GM19324 (cell line): ENCODE results near the gene ADD1.

ENCODE experiments used
- ATAC-seq: cut with Tn5 transposase; IDR thresholded peaks from one replicate; pipeline ENCODE4 v1.9.1; 2021; ENCODE audit warnings: mild to moderate bottlenecking, moderate library complexity; ENCODE audit not compliant: unreplicated experiment, low FRiP score

ADD1 gene

DNA sequence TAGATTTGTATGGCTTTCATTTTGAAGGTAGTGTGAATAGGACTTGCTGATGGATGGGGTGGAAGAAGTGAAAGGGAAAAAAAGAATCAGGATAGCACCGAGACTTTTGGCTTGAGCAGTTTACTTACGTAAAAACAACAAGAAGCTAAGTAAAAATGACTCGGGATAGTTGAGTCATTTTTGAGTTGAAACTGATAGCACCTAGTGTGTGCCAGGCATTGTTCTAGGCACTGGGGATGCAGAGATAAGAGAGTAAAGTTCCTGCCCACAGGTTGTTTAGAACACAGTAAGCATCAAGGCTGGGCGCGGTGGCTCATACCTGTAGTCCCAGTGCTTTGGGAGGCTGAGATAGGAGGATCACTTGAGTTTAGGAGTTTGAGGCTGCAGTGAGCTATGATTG, 34.7 kb downstream of the ADD1 start:
- no peak for ATAC-seq

DNA sequence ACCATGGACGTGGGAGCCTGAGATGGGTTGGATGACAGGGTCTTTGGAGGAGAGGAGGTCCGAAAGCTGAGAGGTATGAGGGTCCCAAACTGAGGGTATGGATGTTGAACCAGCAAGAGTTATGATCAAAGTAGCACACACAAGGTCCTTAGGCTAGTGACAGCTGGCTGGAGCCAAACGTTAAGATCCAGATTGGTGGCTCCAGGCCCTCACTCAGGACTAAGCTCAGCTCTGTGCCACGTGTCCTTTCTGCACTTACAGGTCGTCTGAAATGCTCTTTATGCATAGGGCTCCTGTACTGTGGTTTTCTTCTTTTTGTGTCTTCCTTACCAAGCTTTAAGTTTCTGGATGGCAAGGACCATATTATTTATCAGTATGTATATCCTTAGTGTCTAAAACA, 35.4 kb downstream of the ADD1 start:
- no peak for ATAC-seq

DNA sequence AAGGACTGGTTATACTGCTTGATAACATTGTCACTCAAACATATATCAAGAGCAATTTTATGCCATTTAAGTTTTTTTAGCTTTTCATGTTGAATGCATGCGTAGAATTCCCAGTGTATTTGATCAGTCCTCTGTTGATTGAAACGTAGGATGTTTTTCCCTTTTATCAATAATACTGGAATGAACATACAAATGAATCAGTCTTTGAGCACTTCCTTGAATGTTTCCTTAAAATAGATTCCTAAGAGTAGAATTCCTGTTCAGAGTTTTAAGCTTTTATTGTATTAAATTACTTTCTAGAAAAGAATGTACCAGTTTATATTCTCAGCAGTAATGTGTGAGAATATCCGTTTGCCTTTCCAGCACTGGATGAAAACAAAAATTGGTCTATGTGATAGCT, 37.8 kb downstream of the ADD1 start:
- ATAC-seq: no peak

DNA sequence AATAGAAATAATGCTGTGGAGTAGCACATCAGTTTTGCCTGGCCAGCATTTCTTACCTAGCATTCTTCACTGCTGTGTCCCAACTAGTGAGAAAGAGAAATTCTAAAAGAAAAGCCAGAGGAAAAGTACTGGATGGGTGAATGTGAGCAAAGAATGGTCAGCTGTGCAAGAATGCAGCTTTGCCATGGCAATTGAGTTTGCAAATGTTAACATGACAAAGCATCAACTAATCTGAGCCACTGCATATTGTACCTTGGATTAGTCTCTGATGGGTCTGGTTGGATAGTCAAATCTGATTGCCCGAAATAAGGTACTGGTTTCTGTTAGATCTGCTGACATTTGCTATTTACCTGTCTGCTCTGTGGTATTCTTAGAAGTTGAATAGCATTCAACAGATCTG, 38.7 kb downstream of the ADD1 start:
- no peak for ATAC-seq

DNA sequence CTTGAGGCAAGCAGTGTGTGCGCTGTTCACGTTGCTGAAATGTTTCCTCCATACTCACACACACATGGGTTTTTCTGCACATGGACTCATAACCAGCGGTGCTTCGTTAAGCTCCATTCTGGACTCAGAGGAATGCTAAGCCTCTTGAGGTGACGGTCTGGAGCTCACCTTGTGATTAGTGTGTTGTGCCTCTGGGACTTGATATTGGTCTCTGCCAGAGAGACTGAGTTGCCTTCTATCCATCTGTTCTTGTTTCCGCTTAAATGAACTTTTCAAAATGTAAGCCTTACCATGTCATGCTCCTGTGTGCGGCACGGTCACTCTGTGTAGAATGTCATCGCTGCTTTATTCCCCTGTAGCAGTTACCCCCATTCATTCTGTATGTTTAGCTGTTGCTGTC, 42.5 kb downstream of the ADD1 start:
- ATAC-seq: no peak

DNA sequence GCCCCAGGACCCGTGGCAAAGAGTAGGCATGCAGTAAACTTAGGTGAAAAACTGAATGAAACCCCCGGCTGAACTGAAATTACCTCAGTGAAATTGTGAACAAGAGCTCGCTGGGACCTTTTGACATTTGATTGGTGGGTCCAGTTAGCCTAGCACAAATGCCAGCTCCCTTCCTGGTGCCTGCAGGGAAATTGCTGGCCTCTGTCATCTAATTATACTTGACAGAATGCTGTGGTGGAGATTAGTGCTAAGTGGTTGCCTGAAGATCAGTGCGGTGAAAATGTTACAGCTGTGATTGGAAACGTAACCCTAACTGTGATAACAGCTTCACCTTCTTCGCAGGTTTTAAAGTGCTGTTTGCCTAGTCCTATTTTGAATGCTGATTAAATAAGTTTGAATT, 43.0 kb downstream of the ADD1 start:
- ATAC-seq: no peak

DNA sequence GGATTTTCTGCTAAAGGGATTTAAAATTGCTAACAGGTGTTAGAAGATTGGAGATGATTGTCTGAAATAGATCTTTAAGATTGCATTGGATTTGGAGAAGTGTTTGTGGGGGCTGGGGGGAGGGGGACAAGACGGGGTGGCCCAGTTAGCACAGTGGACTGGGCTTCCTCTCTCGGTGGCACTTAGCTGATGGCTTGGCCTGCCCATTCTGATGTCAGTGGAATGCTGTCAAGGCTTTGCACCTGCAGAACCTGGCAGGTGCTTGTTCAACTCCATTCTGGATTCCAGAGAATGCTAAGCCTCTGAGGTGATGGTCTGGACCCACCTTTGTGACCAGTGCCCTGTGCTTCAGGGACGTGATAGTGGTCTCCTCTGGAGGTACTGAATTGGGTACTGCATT, 43.7 kb downstream of the ADD1 start:
- no peak for ATAC-seq

DNA sequence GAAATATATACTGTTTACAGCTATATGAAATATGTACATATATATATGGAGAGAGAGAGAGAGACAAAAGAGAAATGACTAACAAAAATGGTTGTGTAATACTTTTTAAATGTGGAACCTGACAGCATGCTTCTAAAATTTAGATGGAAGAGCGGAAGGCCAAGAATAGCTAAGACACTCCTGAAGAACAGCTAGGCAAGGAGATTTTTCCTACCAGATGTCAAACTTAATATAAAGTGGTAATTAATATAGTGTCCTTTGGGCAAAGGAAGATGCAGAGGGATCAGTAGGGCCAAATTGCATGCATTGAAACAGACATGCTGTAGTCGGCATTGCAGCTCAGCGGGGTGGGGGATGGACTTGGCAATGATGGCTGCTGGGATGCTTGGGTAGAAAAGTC, 45.2 kb downstream of the ADD1 start:
- no peak for ATAC-seq

DNA sequence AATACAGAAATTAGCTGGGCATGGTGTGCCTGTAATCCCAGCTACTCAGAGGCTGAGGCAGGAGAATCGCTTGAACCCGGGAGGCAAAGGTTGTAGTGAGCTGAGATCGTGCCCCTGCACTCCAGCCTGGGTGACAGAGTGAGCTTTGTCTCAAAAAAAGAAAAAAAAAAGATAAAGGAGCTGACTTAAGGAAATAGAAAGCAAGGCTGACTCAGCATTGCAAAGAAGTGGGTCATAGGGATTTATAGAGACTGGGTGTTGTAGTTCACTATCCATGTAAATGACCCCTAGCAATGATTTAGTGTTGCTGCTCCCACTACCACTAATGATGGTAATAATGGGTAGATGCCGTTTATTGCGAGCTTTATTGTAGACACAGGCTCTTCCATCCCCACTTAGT, 47.6 kb downstream of the ADD1 start:
- no peak for ATAC-seq

DNA sequence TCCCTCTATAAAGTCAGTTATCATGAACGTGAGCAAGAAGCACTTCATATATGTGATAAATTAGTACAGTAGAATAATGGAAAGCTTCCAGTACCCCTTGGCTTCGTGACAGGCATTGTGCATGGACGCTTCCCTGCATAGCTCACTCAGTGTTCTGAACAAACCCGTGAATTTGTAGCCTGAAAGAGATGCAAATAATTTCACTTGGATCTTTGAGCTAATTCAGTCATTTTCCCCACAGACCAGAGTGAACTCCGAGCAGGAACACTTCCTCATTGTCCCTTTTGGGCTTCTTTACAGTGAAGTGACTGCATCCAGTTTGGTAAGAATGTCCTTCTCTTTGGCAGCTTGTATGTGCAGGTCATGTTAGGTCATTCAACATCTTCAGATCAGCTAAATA, 50.1 kb downstream of the ADD1 start:
- ATAC-seq: no peak

DNA sequence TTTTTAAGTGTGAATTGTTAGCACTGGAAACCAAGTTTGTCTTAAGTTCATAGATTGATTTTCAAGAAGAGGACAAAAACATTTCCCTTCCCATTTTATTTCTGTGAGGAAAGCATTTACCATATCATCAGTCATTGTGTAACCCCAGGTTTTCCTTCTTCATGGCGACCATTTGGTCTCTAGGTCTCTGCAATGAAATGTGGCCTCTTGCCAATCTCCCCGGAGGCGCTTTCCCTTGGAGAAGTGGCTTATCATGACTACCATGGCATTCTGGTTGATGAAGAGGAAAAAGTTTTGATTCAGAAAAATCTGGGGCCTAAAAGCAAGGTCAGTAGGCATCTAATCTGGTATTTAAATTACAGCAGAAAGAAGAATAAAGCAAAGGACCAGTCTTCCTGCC, 54.4 kb downstream of the ADD1 start:
- no peak for ATAC-seq

DNA sequence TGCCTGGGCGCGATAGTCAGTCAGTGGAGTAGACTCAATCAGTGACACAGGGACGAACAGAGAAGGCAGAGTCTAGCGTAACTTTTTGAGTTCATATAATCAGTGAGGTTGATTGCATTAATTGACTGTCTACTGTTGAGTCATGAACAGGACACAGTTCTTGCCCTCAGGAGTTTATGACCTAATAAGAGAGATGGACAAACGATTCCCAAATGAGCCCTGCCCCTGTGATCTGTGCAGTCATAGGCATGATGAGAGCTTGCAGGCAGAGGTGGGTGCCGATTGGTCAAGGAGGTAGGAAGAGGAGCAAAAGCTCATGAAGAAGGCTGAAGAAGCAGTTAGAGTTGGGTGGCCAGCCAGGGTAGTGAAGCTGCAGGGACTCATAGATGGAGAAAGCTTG, 57.1 kb downstream of the ADD1 start:
- ATAC-seq: no peak

DNA sequence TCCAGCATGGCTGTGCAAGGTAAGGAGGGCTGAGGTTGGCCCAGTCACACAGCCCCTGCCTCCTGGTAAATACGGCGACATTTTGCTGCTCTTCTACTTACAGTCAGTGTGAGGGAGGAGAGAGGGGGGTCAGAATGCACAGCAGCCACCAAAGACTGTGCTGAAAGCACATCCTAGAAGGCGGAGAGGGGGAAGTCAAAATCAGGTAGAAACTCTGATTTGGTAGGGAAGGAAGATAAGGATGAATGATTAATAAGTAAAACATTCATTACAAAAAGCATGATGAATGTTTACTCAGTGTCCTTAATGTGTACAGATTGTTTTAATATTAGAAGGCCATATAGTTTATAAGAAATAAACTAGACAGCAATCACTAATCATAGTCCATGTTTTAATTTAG, 57.5 kb downstream of the ADD1 start:
- ATAC-seq: no peak

DNA sequence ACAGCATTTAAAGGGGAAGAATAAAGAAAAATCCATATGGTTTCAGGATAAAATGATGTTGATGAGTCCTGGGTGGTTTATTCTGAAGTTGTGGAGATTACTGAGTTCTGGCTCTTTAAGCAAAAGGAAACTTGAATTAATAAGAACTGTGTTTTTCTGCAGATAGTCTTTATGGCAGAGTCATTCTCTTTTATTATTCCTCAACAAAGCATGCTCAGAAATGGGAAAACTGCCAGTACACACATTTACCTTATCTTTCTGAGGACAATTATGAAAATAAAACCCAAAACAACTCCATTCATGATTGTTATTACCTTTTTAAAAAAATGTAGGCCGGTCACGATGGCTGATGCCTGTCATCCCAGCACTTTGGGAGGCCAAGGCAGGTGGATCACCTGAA, 58.5 kb downstream of the ADD1 start:
- no peak for ATAC-seq

DNA sequence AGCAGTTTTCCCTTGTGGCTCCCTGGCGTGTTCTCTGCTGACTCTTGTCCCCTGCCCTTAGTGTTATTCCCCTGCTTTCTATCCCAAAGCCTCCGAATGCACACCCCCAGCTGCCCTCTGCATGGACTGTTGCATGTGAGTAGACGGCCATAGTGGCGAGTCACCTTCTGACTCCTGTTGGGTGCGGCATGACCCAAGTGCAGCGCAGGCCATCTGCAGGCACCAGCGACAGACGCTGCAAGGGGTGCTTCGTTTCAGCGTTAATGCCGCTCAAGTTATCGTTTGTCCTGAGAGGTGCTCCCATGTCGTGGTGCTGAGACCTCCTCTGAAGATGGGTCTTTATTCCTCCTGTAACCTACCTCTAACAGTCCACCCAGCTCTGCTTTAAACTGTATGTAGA, 61.9 kb downstream of the ADD1 start:
- ATAC-seq: no peak

DNA sequence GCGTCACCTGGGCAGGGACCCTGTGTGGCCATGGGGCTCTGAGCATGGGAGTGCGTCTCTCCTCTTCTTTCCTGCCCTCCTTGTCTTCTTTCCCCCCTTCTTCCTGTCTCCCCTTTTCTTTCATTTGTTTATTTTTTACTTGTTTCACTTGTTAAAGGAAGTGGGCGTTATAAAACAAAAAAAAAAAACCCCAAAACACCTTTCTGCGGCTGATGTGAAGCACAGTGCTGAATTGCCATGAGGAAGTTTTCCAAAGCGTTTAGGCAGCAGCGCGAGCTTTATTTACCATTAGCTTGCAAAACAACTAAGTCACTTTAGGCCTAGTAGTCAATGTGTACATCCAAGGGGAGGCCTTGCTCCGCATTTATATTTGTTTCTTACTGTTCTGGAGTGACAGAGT, 62.6 kb downstream of the ADD1 start:
- ATAC-seq: no peak

DNA sequence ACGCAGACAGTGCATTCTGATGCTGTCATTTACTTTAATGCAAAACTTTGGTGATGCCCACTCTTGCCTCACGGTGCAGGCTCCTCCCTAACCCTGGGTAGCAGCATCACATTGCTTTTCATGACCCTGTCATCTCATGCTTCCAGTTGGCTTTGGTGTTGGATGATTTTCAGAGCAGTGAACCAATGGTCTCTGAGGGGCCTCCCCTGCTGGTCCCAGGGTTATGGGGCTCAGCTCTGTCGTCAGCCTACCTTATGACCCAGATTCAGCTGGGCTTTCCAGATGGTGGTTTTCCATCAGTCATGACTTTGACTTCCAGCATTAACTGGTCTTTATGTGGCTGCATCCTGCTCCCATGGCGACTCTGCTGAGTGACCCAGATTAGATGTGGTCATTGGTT, 63.6 kb downstream of the ADD1 start:
- ATAC-seq: no peak

DNA sequence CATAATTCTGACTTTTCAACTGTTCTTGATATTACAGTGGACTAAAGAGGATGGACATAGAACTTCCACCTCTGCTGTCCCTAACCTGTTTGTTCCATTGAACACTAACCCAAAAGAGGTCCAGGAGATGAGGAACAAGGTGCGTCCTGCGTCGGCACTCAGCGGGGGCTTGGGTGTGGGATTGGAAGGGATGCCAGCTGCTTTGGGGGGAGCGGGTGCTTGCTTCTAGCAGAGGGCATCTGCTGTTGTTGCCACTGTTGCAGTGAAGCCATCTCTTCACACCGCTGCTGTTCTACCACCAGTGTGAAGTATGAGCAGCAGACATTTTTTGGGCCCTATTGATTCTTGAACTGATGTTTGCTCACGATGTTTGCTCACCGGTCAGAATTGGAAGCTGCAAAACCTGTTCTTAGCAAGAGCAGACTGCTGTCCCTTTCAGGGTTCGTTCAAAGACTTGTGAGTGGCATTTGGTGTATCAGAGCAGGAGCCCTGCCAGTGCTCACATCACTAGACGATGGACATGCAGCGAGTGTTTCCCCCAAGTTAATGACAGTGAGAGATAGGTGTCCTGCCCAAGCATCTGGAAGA, 64.2 kb downstream of the ADD1 start:
- ATAC-seq: no peak

DNA sequence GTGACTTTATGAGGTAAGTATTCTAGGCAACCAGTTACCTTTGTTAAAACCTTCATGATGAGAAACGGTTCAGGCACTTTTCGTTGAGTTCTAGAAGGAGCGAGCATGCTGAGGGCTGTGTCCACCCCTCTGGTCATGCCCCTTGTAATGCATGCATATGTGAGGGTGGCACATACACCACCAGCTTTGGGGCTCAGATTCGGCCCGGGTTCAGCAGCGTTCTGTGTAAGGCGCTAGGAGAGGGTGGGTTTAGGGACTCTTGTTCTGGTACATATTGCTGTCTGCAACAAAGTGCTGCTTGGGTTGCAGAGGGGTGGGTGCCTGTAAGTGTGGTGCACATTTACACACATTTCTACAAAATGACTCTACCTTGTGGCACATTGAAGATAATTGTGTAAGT, 65.0 kb downstream of the ADD1 start:
- ATAC-seq: no peak

DNA sequence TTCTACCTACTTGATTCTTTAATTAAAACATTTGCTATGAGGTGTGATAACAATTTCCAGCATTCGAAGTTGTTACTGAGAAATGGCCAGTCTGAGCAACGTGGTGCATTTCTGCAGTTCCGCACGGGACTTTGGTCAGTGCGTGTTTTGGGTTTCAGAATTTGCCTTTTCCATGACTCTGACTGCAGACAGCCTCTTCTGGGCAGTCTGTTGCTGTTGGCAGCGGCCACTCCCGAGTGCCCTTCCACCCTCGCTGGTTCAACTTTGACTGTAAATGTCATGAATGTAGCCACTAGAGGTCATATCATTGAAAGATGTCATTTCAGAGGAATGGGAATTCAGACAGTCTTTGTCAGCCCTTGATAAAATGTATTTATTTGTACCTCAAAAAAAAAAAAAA, 65.9 kb downstream of the ADD1 start:
- ATAC-seq: no peak

DNA sequence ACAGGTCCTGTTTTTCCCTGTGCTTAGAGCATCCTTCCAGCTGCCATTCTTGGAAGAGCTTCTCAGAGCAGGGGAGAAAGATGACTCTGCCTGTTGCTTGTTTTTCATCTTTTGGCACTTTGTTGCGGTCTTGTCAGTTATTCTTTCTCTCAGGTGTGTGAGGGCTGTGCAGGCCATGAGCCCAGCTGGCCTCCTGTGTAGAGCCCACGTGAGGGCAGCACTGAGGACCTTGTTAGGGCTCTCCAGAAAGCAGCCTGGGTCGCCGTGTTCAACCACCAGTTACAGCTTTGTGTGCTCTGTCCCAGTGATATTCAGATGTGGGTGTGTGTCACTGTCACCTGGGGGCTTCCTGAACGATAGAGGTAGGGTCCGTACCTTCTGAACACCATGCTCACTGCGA, 66.8 kb downstream of the ADD1 start:
- no peak for ATAC-seq

DNA sequence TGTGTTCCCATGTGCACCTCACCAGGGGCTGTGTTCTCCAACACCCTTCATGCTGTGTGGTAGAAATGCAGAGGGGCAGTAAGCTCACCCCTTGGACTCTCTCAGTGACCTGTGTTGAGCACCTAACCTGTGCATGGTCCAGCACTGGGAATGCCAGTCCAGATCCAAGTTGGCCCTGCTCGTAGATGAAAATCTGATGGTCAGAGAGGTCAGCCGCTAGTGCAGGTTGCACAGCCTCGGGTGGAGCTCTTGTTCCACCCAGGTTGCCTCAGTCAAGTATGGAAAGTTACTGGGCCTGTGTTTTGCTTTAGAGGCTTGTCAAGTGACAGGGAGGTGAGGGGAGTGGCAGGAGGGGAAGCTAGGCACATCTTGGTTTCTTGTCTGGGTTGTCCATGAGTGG, 68.2 kb downstream of the ADD1 start:
- ATAC-seq: no peak

DNA sequence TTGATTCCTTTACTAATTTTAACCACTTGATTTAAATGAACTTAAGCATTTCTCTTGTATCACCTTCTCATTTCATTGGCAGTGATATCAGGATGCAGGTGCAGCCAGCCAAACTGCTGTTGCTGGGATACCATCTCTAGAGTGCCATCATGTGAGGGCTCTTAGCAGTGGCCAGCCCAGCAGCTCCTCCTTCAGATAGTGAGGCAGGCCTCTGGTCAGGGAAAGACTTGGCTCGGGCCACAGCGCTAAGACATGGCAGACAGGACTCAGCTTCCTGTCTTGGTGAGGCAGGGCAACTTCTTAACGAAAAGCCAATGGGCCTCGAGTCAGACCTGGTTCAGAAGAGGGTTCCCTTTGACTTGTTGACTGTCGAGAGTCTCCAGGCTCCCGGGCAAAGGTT, 69.5 kb downstream of the ADD1 start:
- ATAC-seq: no peak
